HG02938 (cell line): ENCODE results near the gene TRPC4.
"Not testable (repeated sequence)": the region's sequence is repeated elsewhere in the genome, so short reads cannot be mapped to it uniquely, and the experiment has no call there.

Experiments used
- ATAC-seq: cut with Tn5 transposase; IDR thresholded peaks from one replicate; pipeline ENCODE4 v1.9.1; 2021; ENCODE audit warnings: mild to moderate bottlenecking, moderate library complexity; ENCODE audit not compliant: unreplicated experiment

Gene TRPC4

GRCh38 chr13:37833411-37833810 is 36.2 kb downstream of the TRPC4 start:
- ATAC-seq = no peak

GRCh38 chr13:37816276-37816675 is 53.3 kb downstream of the TRPC4 start:
- no peak for ATAC-seq

- no peak for ATAC-seq
These were observed 58.1 kb downstream of the TRPC4 start for GRCh38 chr13:37811441-37811840.

GRCh38 chr13:37806666-37807065 is 62.9 kb downstream of the TRPC4 start:
- no peak for ATAC-seq

- ATAC-seq = no peak
These were observed 71.9 kb downstream of the TRPC4 start for GRCh38 chr13:37797631-37798030.

- not testable (repeated sequence) for ATAC-seq
These were observed 72.8 kb downstream of the TRPC4 start for GRCh38 chr13:37796795-37797194.

- ATAC-seq = no peak
These were observed 74.2 kb downstream of the TRPC4 start for GRCh38 chr13:37795326-37795725.

GRCh38 chr13:37791699-37792098 is 77.9 kb downstream of the TRPC4 start:
- no peak for ATAC-seq

- no peak for ATAC-seq
These were observed 81.2 kb downstream of the TRPC4 start for GRCh38 chr13:37788346-37788745.

GRCh38 chr13:37777676-37778075 is 91.9 kb downstream of the TRPC4 start:
- no peak for ATAC-seq

- no peak for ATAC-seq
These were observed 93.7 kb downstream of the TRPC4 start for GRCh38 chr13:37775871-37776270.

- ATAC-seq = no peak
These were observed 96.9 kb downstream of the TRPC4 start for GRCh38 chr13:37772644-37773043.

GRCh38 chr13:37769545-37769944 is 100.0 kb downstream of the TRPC4 start:
- ATAC-seq = no peak

GRCh38 chr13:37769078-37769477 is 100.5 kb downstream of the TRPC4 start:
- ATAC-seq = no peak

GRCh38 chr13:37766502-37766901 is 103.1 kb downstream of the TRPC4 start:
- ATAC-seq = no peak

GRCh38 chr13:37755349-37755748 is 114.2 kb downstream of the TRPC4 start:
- ATAC-seq = no peak

- no peak for ATAC-seq
These were observed 115.8 kb downstream of the TRPC4 start for GRCh38 chr13:37753776-37754175.

- no peak for ATAC-seq
These were observed 117.4 kb downstream of the TRPC4 start for GRCh38 chr13:37752146-37752545.

- ATAC-seq = no peak
These were observed 118.5 kb downstream of the TRPC4 start for GRCh38 chr13:37751025-37751424.

GRCh38 chr13:37748913-37749312 is 120.7 kb downstream of the TRPC4 start:
- ATAC-seq = no peak

GRCh38 chr13:37747071-37747612 is 122.4 kb downstream of the TRPC4 start:
- ATAC-seq = no peak

GRCh38 chr13:37741536-37741935 is 128.0 kb downstream of the TRPC4 start:
- ATAC-seq = no peak

- no peak for ATAC-seq
These were observed 133.5 kb downstream of the TRPC4 start for GRCh38 chr13:37736045-37736444.
